WTC11 (cell line): Measurements from ENCODE around the gene SEC23IP. TPM values are rescaled to one million over a fixed set of nuclear protein-coding genes. Genes with fewer than 3 reads are reported as not detected.
"Not testable (repeated sequence)": the region's sequence is repeated elsewhere in the genome, so short reads cannot be mapped to it uniquely, and the experiment has no call there.

Source experiments
- ATAC-seq: fragments of 200-7000 bp; cut with Tn5 transposase; 2 replicates; pipeline ENCODE4 v1.10.0; 2021; ENCODE audit warnings: mild to moderate bottlenecking, moderate library complexity
- CTCF ChIA-PET: fragments of 300-600 bp; sonication (Branson Sonifier 250); formaldehyde crosslinking; loops from one replicate; lab custom pipeline; 2021; ENCODE audit warnings: antibody characterized with exemption; lab: Charles Lee
- POLR2A ChIA-PET: fragments of 350-600 bp; sonication (Branson Sonifier 250); formaldehyde crosslinking; loops from one replicate; lab custom pipeline; 2021; ENCODE audit warnings: antibody characterized with exemption; lab: Charles Lee
- DNase-seq: peaks from one replicate; pipeline ENCODE4 v3.0.0; 2021; ENCODE audit warnings: low spot score
- H3K27ac Mint-ChIP-seq: 2 replicates; pipeline ENCODE4 v1.8.0; 2021; ENCODE audit warnings: mixed read lengths
- H3K27me3 Mint-ChIP-seq: 2 replicates; pipeline ENCODE4 v1.8.0; 2021; ENCODE audit warnings: low read depth, mild to moderate bottlenecking, moderate library complexity, mixed read lengths
- H3K36me3 Mint-ChIP-seq: 2 replicates; pipeline ENCODE4 v1.8.0; 2021; ENCODE audit warnings: mixed read lengths
- H3K4me1 Mint-ChIP-seq: 2 replicates; pipeline ENCODE4 v1.8.0; 2022; ENCODE audit warnings: mixed read lengths
- H3K4me3 Mint-ChIP-seq: 2 replicates; pipeline ENCODE4 v1.8.0; 2021; ENCODE audit warnings: mild to moderate bottlenecking, moderate library complexity, mixed read lengths
- H3K9me3 Mint-ChIP-seq: 2 replicates; pipeline ENCODE4 v1.8.0; 2021; ENCODE audit warnings: mixed read lengths
- CBFB ChIP-seq: sonication (generic); formaldehyde crosslinking; IDR thresholded peaks from 2 replicates; pipeline ENCODE4 v1.8.1; 2022; ENCODE audit warnings: mild to moderate bottlenecking, low read depth, missing genetic modification reagents
- CDX4 ChIP-seq: fragments of 250-450 bp; sonication (Bioruptor Pico); IDR thresholded peaks from 2 replicates; pipeline ENCODE4 v1.9.0; 2021; ENCODE audit warnings: moderate library complexity, mild to moderate bottlenecking, inconsistent platforms, borderline replicate concordance
- CREB1 ChIP-seq: sonication (generic); formaldehyde crosslinking; IDR thresholded peaks from 2 replicates; pipeline ENCODE4 v1.8.0; 2023; ENCODE audit warnings: mild to moderate bottlenecking, missing genetic modification reagents
- EMX1 ChIP-seq: fragments of 250-450 bp; sonication (Bioruptor Pico); IDR thresholded peaks from 2 replicates; pipeline ENCODE4 v1.8.0; 2021; ENCODE audit warnings: mild to moderate bottlenecking
- ESRRA ChIP-seq: sonication (generic); formaldehyde crosslinking; IDR thresholded peaks from 2 replicates; pipeline ENCODE4 v1.8.1; 2022; ENCODE audit warnings: mild to moderate bottlenecking, missing genetic modification reagents, borderline replicate concordance
- FOXJ3 ChIP-seq: sonication (generic); formaldehyde crosslinking; IDR thresholded peaks from 2 replicates; pipeline ENCODE4 v1.9.0; 2021; ENCODE audit warnings: missing genetic modification reagents, mild to moderate bottlenecking, borderline replicate concordance
- FOXK1 ChIP-seq: sonication (generic); formaldehyde crosslinking; IDR thresholded peaks from 2 replicates; pipeline ENCODE4 v1.8.0; 2022; ENCODE audit warnings: mild to moderate bottlenecking, moderate library complexity, missing genetic modification reagents
- GRHL2 ChIP-seq: fragments of 250-450 bp; sonication (Bioruptor Pico); IDR thresholded peaks from 2 replicates; pipeline ENCODE4 v1.8.0; 2022; ENCODE audit warnings: mild to moderate bottlenecking, moderate library complexity; ENCODE audit not compliant: insufficient replicate concordance, severe bottlenecking
- MLX ChIP-seq: sonication (generic); formaldehyde crosslinking; IDR thresholded peaks from 2 replicates; pipeline ENCODE4 v1.8.1; 2023; ENCODE audit warnings: mild to moderate bottlenecking, missing genetic modification reagents, moderate library complexity
- NFATC4 ChIP-seq: fragments of 250-450 bp; sonication (Bioruptor Pico); IDR thresholded peaks from 2 replicates; pipeline ENCODE4 v1.9.0; 2021; ENCODE audit warnings: mild to moderate bottlenecking
- NFYB ChIP-seq: sonication (generic); formaldehyde crosslinking; conservative IDR thresholded peaks from 2 replicates; pipeline ENCODE4 v1.8.0; 2022; ENCODE audit warnings: low read depth, missing genetic modification reagents
- OVOL2 ChIP-seq: fragments of 250-450 bp; sonication (Bioruptor Pico); IDR thresholded peaks from 2 replicates; pipeline ENCODE4 v1.9.0; 2021; ENCODE audit warnings: mild to moderate bottlenecking, borderline replicate concordance
- SP1 ChIP-seq: sonication (generic); formaldehyde crosslinking; conservative IDR thresholded peaks from 2 replicates; pipeline ENCODE4 v1.8.1; 2022; ENCODE audit warnings: missing genetic modification reagents
- ZNF121 ChIP-seq: sonication (generic); formaldehyde crosslinking; IDR thresholded peaks from 2 replicates; pipeline ENCODE4 v1.8.0; 2023; ENCODE audit warnings: missing genetic modification reagents
- ZNF532 ChIP-seq: fragments of 250-450 bp; sonication (Bioruptor Pico); IDR thresholded peaks from 2 replicates; pipeline ENCODE4 v1.9.0; 2021; ENCODE audit warnings: mild to moderate bottlenecking, borderline replicate concordance
- total RNA-seq: library from RNA; stranded (reverse); gene quantifications from 3 replicates; pipeline ENCODE4 v1.2.3, GENCODE V29; 2021
- TF ChIP-seq, protein P1 (sequence below): sonication (generic); formaldehyde crosslinking; IDR thresholded peaks from 2 replicates; pipeline ENCODE4 v1.8.1; 2022; ENCODE audit warnings: mild to moderate bottlenecking, moderate library complexity, missing genetic modification reagents

The SEC23IP gene
- total RNA-seq, 1 experiment from 2014 or later = 82.3 TPM

DNA sequence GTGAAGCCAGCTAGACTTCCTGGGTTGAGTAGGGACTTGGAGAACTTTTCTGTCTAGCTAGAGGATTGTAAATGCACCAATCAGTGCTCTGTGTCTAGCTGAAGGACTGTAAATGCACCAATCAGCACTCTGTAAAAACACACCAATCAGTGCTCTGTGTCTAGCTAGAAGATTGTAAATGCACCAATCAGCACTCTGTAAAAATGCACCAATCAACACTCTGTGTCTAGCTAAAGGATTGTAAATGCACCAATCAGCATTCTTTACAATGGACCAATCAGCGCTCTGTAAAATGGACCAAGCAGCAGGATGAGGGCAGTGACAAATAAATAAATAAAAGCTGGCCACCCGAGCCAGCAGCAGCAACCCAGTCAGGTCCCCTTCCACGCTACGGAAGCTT, 2.2 kb upstream of the SEC23IP start:
- POLR2A ChIA-PET, DNase-seq, H3K27ac Mint-ChIP-seq, H3K4me3 Mint-ChIP-seq, H3K27me3 Mint-ChIP-seq, ATAC-seq: not testable (repeated sequence)
- H3K9me3 Mint-ChIP-seq = peaks cover 12% of the 10 kb centered on the region
- CTCF ChIA-PET = interaction anchor here (1.7 kb wide), 1 partner anchor 17 kb away, joined by 4 read pairs; the partner anchor contains the start of gene MCMBP
- peaks cover 22% of the 10 kb centered on the region for H3K4me1 Mint-ChIP-seq
- peaks cover 14% of the 10 kb centered on the region for H3K36me3 Mint-ChIP-seq
- peak; percentile 47 for TF ChIP-seq NFYB (CRISPR knock-in tag)

DNA sequence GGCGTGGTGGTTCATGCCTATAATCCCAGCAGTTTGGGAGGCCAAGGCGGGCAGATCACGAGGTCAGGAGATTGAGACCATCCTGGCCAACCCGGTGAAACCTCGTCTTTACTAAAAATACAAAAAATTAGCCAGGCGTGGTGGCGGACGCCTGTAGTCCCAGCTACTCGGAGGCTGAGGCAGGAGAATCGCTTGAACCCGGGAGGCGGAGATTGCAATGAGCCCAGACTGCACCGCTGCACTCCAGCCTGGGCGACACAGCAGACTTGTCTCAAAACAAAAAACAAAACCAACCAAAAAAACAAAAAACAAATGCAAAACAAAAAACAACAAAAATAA, 712 bp upstream of the SEC23IP start:
- ATAC-seq = peak; percentile 3; the same call in 1 of the 2 replicates
- H3K9me3 Mint-ChIP-seq = peaks cover 12% of the 10 kb centered on the region
- ChIA-PET POLR2A (interaction anchor here (1.0 to 2.0 kb wide), 4 partner anchors 19 to 166 kb away, joined by 3 to 8 read pairs (median 6); partner anchors contain the start of genes INPP5F and MCMBP), CTCF (interaction anchor here (0.8 to 1.7 kb wide), 6 partner anchors 13 to 73 kb away, joined by 3 to 6 read pairs (median 4); partner anchors contain the start of gene MCMBP)
- H3K4me1 Mint-ChIP-seq = peaks cover 22% of the 10 kb centered on the region
- not testable (repeated sequence) for H3K27me3 Mint-ChIP-seq, DNase-seq
- peak overlapping the region; percentile 96 for H3K27ac Mint-ChIP-seq
- peaks cover 22% of the 10 kb centered on the region for H3K36me3 Mint-ChIP-seq
- H3K4me3 Mint-ChIP-seq = peak overlapping the region; percentile 93

GRCh38 chr10:119893074-119893473, 544 bp downstream of the SEC23IP start:
- Mint-ChIP-seq H3K27me3 (peaks cover 5% of the 10 kb centered on the region; the same call in 1 of the 2 replicates), H3K4me3 (peak overlapping the region; percentile 93), H3K9me3 (peaks cover 12% of the 10 kb centered on the region), H3K36me3 (peaks cover 29% of the 10 kb centered on the region), H3K27ac (peak overlapping the region; percentile 96; the same call in 1 of the 2 replicates), H3K4me1 (peaks cover 22% of the 10 kb centered on the region)
- ATAC-seq (peak; percentile 4; the same call in 1 of the 2 replicates), DNase-seq (no peak)
- ChIA-PET CTCF (interaction anchor here (0.9 to 1.5 kb wide), 5 partner anchors 12 to 206 kb away, joined by 3 to 6 read pairs (median 4); partner anchors contain the start of gene MCMBP), POLR2A (interaction anchor here (1.0 to 2.0 kb wide), 4 partner anchors 20 to 168 kb away, joined by 3 to 8 read pairs (median 6); partner anchors contain the start of genes INPP5F and MCMBP)
- TF ChIP-seq FOXJ3 (CRISPR knock-in tag) = no peak
- TF ChIP-seq EMX1 (CRISPR knock-in tag) = no peak
- TF ChIP-seq, protein P1, sequence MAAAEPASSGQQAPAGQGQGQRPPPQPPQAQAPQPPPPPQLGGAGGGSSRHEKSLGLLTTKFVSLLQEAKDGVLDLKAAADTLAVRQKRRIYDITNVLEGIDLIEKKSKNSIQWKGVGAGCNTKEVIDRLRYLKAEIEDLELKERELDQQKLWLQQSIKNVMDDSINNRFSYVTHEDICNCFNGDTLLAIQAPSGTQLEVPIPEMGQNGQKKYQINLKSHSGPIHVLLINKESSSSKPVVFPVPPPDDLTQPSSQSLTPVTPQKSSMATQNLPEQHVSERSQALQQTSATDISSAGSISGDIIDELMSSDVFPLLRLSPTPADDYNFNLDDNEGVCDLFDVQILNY = no peak
- no peak for TF ChIP-seq OVOL2
- no peak for TF ChIP-seq ZNF121 (CRISPR knock-in tag)
- no peak for TF ChIP-seq ESRRA (CRISPR knock-in tag)
- no peak for TF ChIP-seq MLX (CRISPR knock-in tag)
- no peak for TF ChIP-seq SP1 (CRISPR knock-in tag)
- no peak for TF ChIP-seq FOXK1 (CRISPR knock-in tag)
- TF ChIP-seq NFATC4 (CRISPR knock-in tag) = no peak
- TF ChIP-seq CBFB (CRISPR knock-in tag) = no peak
- TF ChIP-seq GRHL2 (CRISPR knock-in tag) = no peak
- TF ChIP-seq ZNF532 (CRISPR knock-in tag) = no peak
- TF ChIP-seq CDX4 = no peak
- TF ChIP-seq CREB1 (CRISPR knock-in tag) = no peak
